ENCODE results near the gene PKHD1.

The PKHD1 gene

GRCh38 chr6:52061481-52061880 is 25.9 kb downstream of the PKHD1 start:
- DNase-seq (ENCODE audit: low spot score), result no peak
- TF ChIP-seq CTCF (IDR thresholded peaks at IDR 0.05; ENCODE audit: extremely low read depth, missing control alignments), result no peak

- TF ChIP-seq CTCF (IDR thresholded peaks at IDR 0.05; ENCODE audit: extremely low read depth, missing control alignments), result no peak
- no peak for DNase-seq (ENCODE audit: low spot score)
These were observed 27.6 kb downstream of the PKHD1 start for GRCh38 chr6:52059821-52060220.

GRCh38 chr6:52055451-52055850 is 32.0 kb downstream of the PKHD1 start:
- no peak for DNase-seq (ENCODE audit: low spot score)
- TF ChIP-seq CTCF (IDR thresholded peaks at IDR 0.05; ENCODE audit: extremely low read depth, missing control alignments), result no peak

GRCh38 chr6:52053038-52053695 is 34.2 kb downstream of the PKHD1 start:
- TF ChIP-seq CTCF (IDR thresholded peaks at IDR 0.05; ENCODE audit: extremely low read depth, missing control alignments), result no peak

GRCh38 chr6:52050051-52050405 is 37.4 kb downstream of the PKHD1 start:
- DNase-seq (ENCODE audit: low spot score), result no peak
- no peak for TF ChIP-seq CTCF (IDR thresholded peaks at IDR 0.05; ENCODE audit: extremely low read depth, missing control alignments)

More at GRCh38 chr6:52053038-52053695, 34.2 kb downstream of the PKHD1 start:
- no peak for DNase-seq (ENCODE audit: low spot score)

- peak; percentile 18 for TF ChIP-seq CTCF (IDR thresholded peaks at IDR 0.05; ENCODE audit: extremely low read depth, missing control alignments)
- peak; percentile 44 for DNase-seq (ENCODE audit: low spot score)
These were observed 38.0 kb downstream of the PKHD1 start for GRCh38 chr6:52049252-52050050.

GRCh38 chr6:52046456-52046855 is 41.0 kb downstream of the PKHD1 start:
- no peak for TF ChIP-seq CTCF (IDR thresholded peaks at IDR 0.05; ENCODE audit: extremely low read depth, missing control alignments)
- no peak for DNase-seq (ENCODE audit: low spot score)

All from GM20000 (cell line).